Brain microvascular endothelial cell (primary cell): ENCODE measurements around the gene DAPK1.
A peak's percentile ranks its signal among the peaks of the same experiment; 100 is the strongest.

Source experiments
- DNase-seq: peaks from one replicate; pipeline ENCODE4 v3.0.0-alpha.2; 2020
- H3K27ac ChIP-seq: fragments of 250-450 bp; sonication (Bioruptor Pico); 2 replicates; pipeline ENCODE4 v1.5.1; 2020; ENCODE audit warnings: mild to moderate bottlenecking, moderate library complexity
- H3K27me3 ChIP-seq: fragments of 250-450 bp; sonication (Bioruptor Pico); replicated peaks from 2 replicates; pipeline ENCODE4 v1.5.1; 2020; ENCODE audit warnings: mild to moderate bottlenecking
- H3K36me3 ChIP-seq: fragments of 250-450 bp; sonication (Bioruptor Pico); replicated peaks from 2 replicates; pipeline ENCODE4 v1.5.1; 2020; ENCODE audit warnings: mild to moderate bottlenecking
- H3K4me3 ChIP-seq: 2 replicates; pipeline ENCODE4 v1.5.1; 2011; ENCODE audit warnings: low read depth, mild to moderate bottlenecking, control low read depth, low read length, moderate library complexity
- CTCF ChIP-seq: IDR thresholded peaks from 2 replicates; pipeline ENCODE4 v1.5.1; 2011; ENCODE audit warnings: low read depth, mild to moderate bottlenecking, moderate library complexity, low read length, control low read depth, inconsistent platforms; ENCODE audit errors: missing control alignments
- in situ Hi-C: cut with HindIII; loops from 2 replicates; pipeline ENCODE4 v1.10.0; 2017; ENCODE audit warnings: low sequenced_read_pairs, low pct_ligation_motif_present

The DAPK1 gene

DNA sequence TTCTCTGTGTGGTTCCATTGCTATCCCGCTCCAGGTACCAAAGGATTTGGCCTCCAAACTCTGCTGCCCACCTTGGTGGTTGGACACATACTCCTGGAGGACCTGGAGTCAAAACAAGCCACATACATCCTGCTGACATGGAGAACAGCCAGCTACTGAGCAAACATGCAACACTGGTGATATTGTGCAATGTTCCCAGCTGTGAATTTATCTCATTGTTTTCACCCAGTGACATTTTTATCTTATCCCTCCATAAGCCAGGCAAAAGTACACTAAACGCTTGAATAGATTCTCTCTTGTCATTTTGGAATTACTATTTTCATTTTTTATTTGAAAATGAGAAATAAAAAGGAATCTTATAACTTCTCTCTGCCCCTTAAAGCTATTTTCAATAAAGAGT lies 217.2 kb downstream of the DAPK1 start:
- in situ Hi-C loops: no loop called here
- Histone ChIP-seq H3K4me3 (no peak overlapping the region), H3K27ac (peak overlapping the region; percentile 96), H3K36me3 (no peaks in the 10 kb centered on the region), H3K27me3 (no peaks in the 10 kb centered on the region)
- DNase-seq: peak; percentile 86
- no peak for TF ChIP-seq CTCF

DNA sequence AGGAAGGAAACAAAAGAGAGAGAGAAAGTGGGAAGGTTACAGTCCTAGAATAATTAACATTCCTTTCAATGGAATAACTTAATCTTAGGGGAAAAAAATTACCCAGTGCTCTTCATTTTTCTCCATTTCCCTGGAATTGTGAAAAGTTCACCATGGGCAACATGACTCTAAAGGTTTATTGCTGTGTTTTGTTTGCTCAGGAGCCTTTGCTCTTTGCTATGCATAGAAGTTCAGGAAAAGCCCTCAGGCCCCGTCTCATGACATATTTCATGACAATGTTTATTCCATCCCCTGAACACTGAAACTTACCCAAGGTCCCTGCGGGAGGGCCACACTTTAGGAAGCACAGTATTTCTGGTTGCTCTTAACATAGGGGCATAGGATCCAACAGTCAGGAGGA lies 218.5 kb downstream of the DAPK1 start:
- Histone ChIP-seq H3K27ac (no peak overlapping the region), H3K36me3 (no peaks in the 10 kb centered on the region), H3K27me3 (no peaks in the 10 kb centered on the region), H3K4me3 (no peak overlapping the region)
- no peak for DNase-seq
- TF ChIP-seq CTCF: no peak
- in situ Hi-C loops: no loop called here

- no peak for DNase-seq
- no peak for TF ChIP-seq CTCF
- no peaks in the 10 kb centered on the region for H3K36me3 ChIP-seq
- H3K27ac ChIP-seq: no peak overlapping the region
- H3K27me3 ChIP-seq: no peaks in the 10 kb centered on the region
- H3K4me3 ChIP-seq: no peak overlapping the region
- in situ Hi-C loops: no loop called here
Measured at GRCh38 chr9:87717456-87717855, 219.8 kb downstream of the DAPK1 start.

- Histone ChIP-seq H3K4me3 (no peak overlapping the region), H3K27me3 (no peaks in the 10 kb centered on the region), H3K27ac (no peak overlapping the region), H3K36me3 (no peaks in the 10 kb centered on the region)
- no peak for DNase-seq
- TF ChIP-seq CTCF: no peak
- in situ Hi-C loops: no loop called here
Measured at GRCh38 chr9:87718231-87718630, 220.6 kb downstream of the DAPK1 start.

GRCh38 chr9:87718852-87719612 lies 221.4 kb downstream of the DAPK1 start:
- TF ChIP-seq CTCF: no peak
- no peak for DNase-seq
- Histone ChIP-seq H3K27me3 (no peaks in the 10 kb centered on the region), H3K4me3 (no peak overlapping the region), H3K36me3 (no peaks in the 10 kb centered on the region), H3K27ac (no peak overlapping the region)
- in situ Hi-C loops: no loop called here

DNA sequence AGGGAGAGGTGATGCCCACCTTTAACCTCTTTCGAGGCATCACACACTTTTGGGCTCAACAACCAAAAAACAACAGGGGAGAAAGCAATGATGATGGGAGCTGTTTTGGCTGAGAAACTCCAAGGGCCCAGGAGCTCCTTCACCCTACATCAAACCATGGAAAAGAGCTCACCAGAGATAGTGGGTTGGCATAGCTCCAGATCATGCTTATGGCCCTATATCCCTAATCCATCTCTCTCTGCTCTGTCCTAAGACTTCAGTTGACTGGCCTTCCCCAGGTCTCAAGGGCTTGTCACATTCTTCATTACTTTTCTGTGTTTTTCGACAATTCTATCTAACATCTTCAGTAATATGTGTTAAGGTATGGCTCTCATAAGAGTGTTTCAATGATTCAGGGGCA lies 222.5 kb downstream of the DAPK1 start:
- in situ Hi-C loops: no loop called here
- Histone ChIP-seq H3K27ac (no peak overlapping the region), H3K4me3 (no peak overlapping the region), H3K36me3 (no peaks in the 10 kb centered on the region), H3K27me3 (no peaks in the 10 kb centered on the region)
- no peak for TF ChIP-seq CTCF
- no peak for DNase-seq
